DMS53 treated with DMSO at 0.1 percent for 48 hours (cell line): ENCODE data around the gene RFX6.
A peak's percentile ranks its signal among the peaks of the same experiment; 100 is the strongest.

ENCODE experiments used
- DNase-seq: peaks from one replicate; lab custom pipeline; 2025; ENCODE audit not compliant: unreplicated experiment; lab: John Stamatoyannopoulos, UW

The RFX6 gene

GRCh38 chr6:116894669-116895068 is 17.6 kb downstream of the RFX6 start:
- no peak for DNase-seq

GRCh38 chr6:116895935-116896334 is 18.9 kb downstream of the RFX6 start:
- DNase-seq: no peak

DNA sequence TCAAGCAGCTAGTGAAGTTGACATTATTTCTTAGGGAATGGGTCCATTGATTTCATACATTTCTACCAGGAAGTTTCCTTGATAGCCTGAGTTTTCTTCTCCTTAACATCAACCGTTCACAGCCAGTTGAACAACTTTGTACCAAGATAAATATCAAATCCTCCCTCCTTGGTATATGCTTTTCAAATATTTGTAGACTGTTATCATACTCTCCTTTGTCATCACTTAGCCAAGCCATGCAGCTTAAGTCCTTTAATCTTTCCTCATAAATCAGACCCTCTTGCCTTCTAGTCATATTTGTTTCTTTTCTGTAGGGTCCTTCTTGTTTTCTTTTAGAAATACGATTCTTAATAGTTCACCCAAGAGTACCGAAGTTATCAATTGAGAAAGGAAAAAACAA is 25.6 kb downstream of the RFX6 start:
- DNase-seq: no peak

GRCh38 chr6:116922853-116923548 is 46.0 kb downstream of the RFX6 start:
- DNase-seq: no peak

- DNase-seq: no peak
These were observed 47.2 kb downstream of the RFX6 start for GRCh38 chr6:116924245-116924644.

GRCh38 chr6:116925088-116925794 is 48.2 kb downstream of the RFX6 start:
- DNase-seq: no peak

DNA sequence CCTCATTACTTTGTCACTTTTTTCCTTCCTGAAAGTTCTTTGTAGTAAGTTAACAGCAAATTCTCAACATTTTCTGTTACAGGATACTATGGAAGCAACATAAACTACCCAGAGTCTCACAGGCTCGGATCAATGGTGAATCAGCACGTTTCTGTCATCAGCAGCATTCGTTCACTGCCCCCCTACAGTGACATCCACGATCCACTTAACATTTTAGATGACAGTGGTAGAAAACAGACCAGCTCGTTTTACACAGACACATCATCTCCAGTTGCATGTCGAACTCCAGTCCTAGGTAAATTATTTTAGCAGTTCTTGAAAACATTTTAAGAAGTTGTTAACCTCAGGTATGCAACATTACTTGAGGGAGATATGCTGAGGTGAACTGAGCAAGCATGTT is 51.6 kb downstream of the RFX6 start:
- no peak for DNase-seq

DNA sequence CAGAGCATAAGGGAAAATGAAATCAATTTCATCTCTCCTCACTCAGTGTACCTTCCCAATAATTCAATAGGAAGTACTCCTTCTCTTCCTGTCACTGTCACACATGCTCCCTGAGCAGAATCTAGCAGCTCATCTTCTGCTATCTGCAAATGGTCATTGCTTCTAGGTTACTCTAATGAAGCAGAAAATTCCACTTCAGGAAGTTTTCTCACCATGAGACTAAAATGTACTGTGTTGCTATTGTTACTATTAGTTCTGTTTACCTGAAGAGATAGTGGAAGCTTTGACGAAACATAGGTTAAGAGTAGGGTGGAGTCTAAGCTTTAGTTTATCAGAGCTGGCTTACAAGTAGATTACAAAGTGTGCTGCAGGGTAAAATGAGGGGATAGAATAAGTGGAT is 52.8 kb downstream of the RFX6 start:
- DNase-seq: no peak

- DNase-seq: no peak
These were observed 54.4 kb downstream of the RFX6 start for GRCh38 chr6:116931456-116931855.

GRCh38 chr6:116932496-116932895 is 55.5 kb downstream of the RFX6 start:
- DNase-seq: no peak

- no peak for DNase-seq
These were observed 56.4 kb downstream of the RFX6 start for GRCh38 chr6:116933485-116933884.

- DNase-seq: no peak
These were observed 61.3 kb downstream of the RFX6 start for GRCh38 chr6:116938305-116938704.

GRCh38 chr6:116941727-116942126 is 64.7 kb downstream of the RFX6 start:
- no peak for DNase-seq

- DNase-seq: no peak
These were observed 68.8 kb downstream of the RFX6 start for GRCh38 chr6:116945809-116946208.

DNA sequence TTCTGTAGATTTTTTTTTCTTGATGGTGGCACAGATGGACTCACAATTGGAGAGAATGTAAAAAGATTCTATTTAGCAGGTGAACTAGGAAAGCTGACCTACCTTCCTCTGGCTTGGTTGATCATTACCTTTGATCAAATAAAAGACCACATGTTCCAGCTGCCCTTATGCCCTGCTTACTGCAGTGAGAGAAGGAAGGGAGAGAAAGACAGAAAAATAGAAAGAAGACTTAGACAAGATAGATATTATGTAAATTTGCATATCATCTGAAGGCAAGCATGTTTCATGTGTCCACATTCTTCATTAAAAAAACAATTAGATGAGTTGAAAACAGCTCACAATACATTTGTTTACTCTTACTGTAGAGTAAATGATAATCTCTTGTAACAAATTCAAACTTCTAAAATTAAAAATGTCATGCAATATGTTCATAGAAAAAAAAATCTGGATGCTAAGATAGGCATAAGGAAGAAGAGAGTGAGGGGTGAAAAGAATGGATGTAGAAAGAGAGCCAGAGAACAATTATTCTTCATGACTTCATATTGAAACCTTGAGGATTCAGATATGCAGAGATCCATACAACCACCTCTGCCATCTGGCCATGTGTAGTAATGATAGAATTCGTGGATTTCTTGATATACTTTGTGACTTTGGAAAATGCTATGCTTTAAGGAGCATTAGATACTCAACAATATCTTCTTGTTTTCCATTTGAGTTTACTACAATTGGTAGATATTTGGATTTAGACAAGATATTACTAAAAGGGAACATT is 71.7 kb downstream of the RFX6 start:
- peak; percentile 81 for DNase-seq

- DNase-seq: no peak
These were observed 72.9 kb downstream of the RFX6 start for GRCh38 chr6:116949964-116950363.

GRCh38 chr6:116954335-116954734 is 77.3 kb downstream of the RFX6 start:
- no peak for DNase-seq

- peak; percentile 59 for DNase-seq
These were observed 77.9 kb downstream of the RFX6 start for GRCh38 chr6:116954938-116955337.

- DNase-seq: no peak
These were observed 78.7 kb downstream of the RFX6 start for GRCh38 chr6:116955773-116956172.

DNA sequence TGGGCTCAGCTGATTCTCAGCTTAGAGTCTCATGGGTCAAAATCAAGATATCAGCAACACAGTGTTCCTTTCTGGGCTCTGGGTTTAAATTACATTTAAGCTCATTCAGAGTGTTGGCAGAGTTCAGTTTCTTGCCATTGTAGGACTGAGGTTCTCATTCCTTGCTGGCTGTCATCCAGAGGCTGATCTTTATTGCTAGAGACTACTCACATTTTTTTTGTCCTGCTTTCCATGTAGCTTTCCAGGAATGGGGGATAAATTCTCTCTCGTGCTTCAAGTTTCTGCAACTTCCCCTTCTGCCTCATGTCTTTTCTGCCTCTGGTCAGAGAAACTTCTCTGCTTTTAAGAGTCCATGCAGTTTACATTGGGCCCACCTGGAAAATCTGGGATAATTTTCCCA is 86.9 kb downstream of the RFX6 start:
- DNase-seq: no peak

- no peak for DNase-seq
These were observed 89.9 kb downstream of the RFX6 start for GRCh38 chr6:116966675-116967576.
